Nephron (organoid): Measurements from ENCODE around the gene TNFRSF14.

Experiments used
- H3K27ac Mint-ChIP-seq, 3 experiments: 2 replicates each; pipeline ENCODE4 v1.8.0; 2020; ENCODE audit warnings: mixed read lengths in 3 of 3, mild to moderate bottlenecking in 2 of 3, moderate library complexity in 1 of 3
- H3K27me3 Mint-ChIP-seq: 2 replicates; pipeline ENCODE4 v1.8.0; 2021; ENCODE audit warnings: low read depth, mild to moderate bottlenecking, moderate library complexity, mixed read lengths
- H3K36me3 Mint-ChIP-seq: 2 replicates; pipeline ENCODE4 v1.8.0; 2020; ENCODE audit warnings: low read depth, mixed read lengths
- H3K4me1 Mint-ChIP-seq: 2 replicates; pipeline ENCODE4 v1.8.0; 2020; ENCODE audit warnings: mixed read lengths
- H3K4me3 Mint-ChIP-seq, 3 experiments: 2 replicates each; pipeline ENCODE4 v1.8.0; 2020; ENCODE audit warnings: mild to moderate bottlenecking in 3 of 3, mixed read lengths in 3 of 3, moderate library complexity in 2 of 3
- H3K9me3 Mint-ChIP-seq: 2 replicates; pipeline ENCODE4 v1.8.0; 2020; ENCODE audit warnings: mixed read lengths
- CTCF ChIP-seq, 3 experiments: fragments of 200-600 bp; sonication (generic); IDR thresholded peaks; one replicate each; pipeline ENCODE4 v1.5.0; 2021; ENCODE audit warnings: antibody characterized with exemption in 3 of 3; ENCODE audit not compliant: unreplicated experiment in 3 of 3

Gene TNFRSF14

GRCh38 chr1:2583331-2583791, 27.2 kb downstream of the TNFRSF14 start:
- TF ChIP-seq CTCF (IDR thresholded peaks at IDR 0.05; ENCODE audit: unreplicated experiment in 3 of 3), result no peak
- H3K27ac Mint-ChIP-seq, result peak overlapping the region; percentile 86 to 94 (median 93)
- H3K27me3 Mint-ChIP-seq, result peaks cover 5% of the 10 kb centered on the region
- no peaks in the 10 kb centered on the region for H3K9me3 Mint-ChIP-seq
- peaks cover 22% of the 10 kb centered on the region for H3K4me1 Mint-ChIP-seq
- peak overlapping the region; percentile 88 to 89 (median 88) for H3K4me3 Mint-ChIP-seq
- no peaks in the 10 kb centered on the region for H3K36me3 Mint-ChIP-seq

GRCh38 chr1:2583871-2584351, 27.7 kb downstream of the TNFRSF14 start:
- Mint-ChIP-seq H3K27me3 (peaks cover 5% of the 10 kb centered on the region), H3K4me3 (peak overlapping the region; percentile 88 to 89 (median 88)), H3K27ac (peak overlapping the region; percentile 86 to 94 (median 93)), H3K4me1 (peaks cover 17% of the 10 kb centered on the region), H3K36me3 (no peaks in the 10 kb centered on the region), H3K9me3 (no peaks in the 10 kb centered on the region)
- TF ChIP-seq CTCF (IDR thresholded peaks at IDR 0.05; ENCODE audit: unreplicated experiment in 3 of 3), result no peak

GRCh38 chr1:2584686-2585317, 28.6 kb downstream of the TNFRSF14 start:
- H3K27me3 Mint-ChIP-seq, result peaks cover 5% of the 10 kb centered on the region
- no peaks in the 10 kb centered on the region for H3K9me3 Mint-ChIP-seq
- H3K27ac Mint-ChIP-seq, result peak overlapping the region; percentile 86 to 94 (median 93)
- H3K4me3 Mint-ChIP-seq, result peak overlapping the region; percentile 88 to 89 (median 88)
- no peak for TF ChIP-seq CTCF (IDR thresholded peaks at IDR 0.05; ENCODE audit: unreplicated experiment in 3 of 3)
- no peaks in the 10 kb centered on the region for H3K36me3 Mint-ChIP-seq
- H3K4me1 Mint-ChIP-seq, result peaks cover 16% of the 10 kb centered on the region

- H3K4me1 Mint-ChIP-seq, result peaks cover 16% of the 10 kb centered on the region
- no peak for TF ChIP-seq CTCF (IDR thresholded peaks at IDR 0.05; ENCODE audit: unreplicated experiment in 3 of 3)
- no peaks in the 10 kb centered on the region for H3K9me3 Mint-ChIP-seq
- H3K27me3 Mint-ChIP-seq, result peaks cover 5% of the 10 kb centered on the region
- peak overlapping the region; percentile 86 to 94 (median 93) for H3K27ac Mint-ChIP-seq
- no peaks in the 10 kb centered on the region for H3K36me3 Mint-ChIP-seq
- peak overlapping the region; percentile 88 to 89 (median 88) for H3K4me3 Mint-ChIP-seq
Measured at GRCh38 chr1:2585318-2586092, 29.3 kb downstream of the TNFRSF14 start.

- H3K4me3 Mint-ChIP-seq, result peak within 1 kb of the TSS; percentile 88 to 93 (median 92)
- TF ChIP-seq CTCF (IDR thresholded peaks at IDR 0.05; ENCODE audit: unreplicated experiment in 3 of 3), result no peak
- peak within 1 kb of the TSS; percentile 86 to 96 (median 94) for H3K27ac Mint-ChIP-seq
- peaks cover 16% of the 10 kb centered on the region for H3K4me1 Mint-ChIP-seq
- H3K27me3 Mint-ChIP-seq, result peaks cover 5% of the 10 kb centered on the region
- H3K36me3 Mint-ChIP-seq, result peaks cover 4% of the 10 kb centered on the region
- H3K9me3 Mint-ChIP-seq, result no peaks in the 10 kb centered on the region
Measured at GRCh38 chr1:2586154-2587070, 30.2 kb downstream of the TNFRSF14 start, which contains the start of gene PRXL2B. Gene PRXL2B (plus strand): TSS chr1:2586777. CDS start chr1:2586886, 109 bp downstream.
